Prostate gland (tissue), 2 donors: ENCODE measurements around the gene PHACTR2. TPM values are rescaled to one million over a fixed set of nuclear protein-coding genes. Genes with fewer than 3 reads are reported as not detected.

Experiments used
- DNase-seq: peaks from one replicate; pipeline ENCODE4 v3.0.0-alpha.2; 2019; ENCODE audit warnings: low spot score
- H3K27ac ChIP-seq, 2 donors: fragments of 200-600 bp; sonication (generic); 2 replicates each; pipeline ENCODE4 v1.5.1; 2017 to 2019
- H3K27me3 ChIP-seq: fragments of 200-600 bp; sonication (generic); replicated peaks from 2 replicates; pipeline ENCODE4 v1.5.1; 2019; ENCODE audit not compliant: insufficient read depth
- H3K36me3 ChIP-seq, 2 donors: fragments of 200-600 bp; sonication (generic); 1 replicate in 1 of 2; 2 replicates in 1 of 2; pipeline versions ENCODE4 v1.5.1 to v1.8.1; 2017 to 2019
- H3K4me1 ChIP-seq: fragments of 200-600 bp; sonication (generic); replicated peaks from 2 replicates; pipeline ENCODE4 v1.5.1; 2019
- H3K4me3 ChIP-seq, 2 donors: fragments of 200-600 bp; sonication (generic); 2 replicates each; pipeline ENCODE4 v1.5.1; 2017 to 2019
- H3K9me3 ChIP-seq: fragments of 200-600 bp; sonication (generic); 2 replicates; pipeline ENCODE4 v1.5.1; 2017
- CTCF ChIP-seq, 4 experiments: fragments of 200-600 bp in 2 of 4; fragments of 450-650 bp in 2 of 4; sonication (generic) in 2 of 4; IDR thresholded peaks; 1 replicate in 3 of 4; 2 replicates in 1 of 4; pipeline ENCODE4 v1.5.1; 2016 to 2019; ENCODE audit warnings: antibody characterized with exemption in 4 of 4, mild to moderate bottlenecking in 2 of 4, moderate library complexity in 2 of 4
- POLR2A ChIP-seq: fragments of 450-650 bp; IDR thresholded peaks from one replicate; pipeline ENCODE4 v1.6.1; 2016; ENCODE audit warnings: antibody characterized with exemption, mild to moderate bottlenecking
- POLR2AphosphoS5 ChIP-seq: sonication (generic); formaldehyde crosslinking; IDR thresholded peaks from one replicate; pipeline ENCODE4 v1.6.1; 2017; ENCODE audit warnings: antibody characterized with exemption
- WGBS: methylation state at CpG from one replicate; pipeline ENCODE4 v1.1.5; 2018; 5-methylcytosine and 5-hydroxymethylcytosine counted together
- intact Hi-C: fragments of 100-400 bp; cut with DNase I; formaldehyde crosslinking; loops from one replicate; pipeline ENCODE4 v1.14.2; 2022
- total RNA-seq, 2 donors: library from RNA; depleted of rRNA; stranded (reverse); fragments of >200 nt; gene quantifications; one replicate each; pipeline ENCODE4 v1.1.0, GENCODE V29; 2016

PHACTR2 gene
- total RNA-seq, 2 donors from 2014 or later, result 41.4 to 108 TPM

- H3K27ac ChIP-seq, result peak overlapping the region in 1 of 2 donors; percentile 38
- H3K9me3 ChIP-seq, result no peaks in the 10 kb centered on the region
- no peak overlapping the region for H3K4me3 ChIP-seq
- 36% methylated on average over 8 of the region's 8 CpGs for WGBS
- no peak for DNase-seq
- H3K27me3 ChIP-seq, result no peaks in the 10 kb centered on the region
- no peaks in the 10 kb centered on the region for H3K36me3 ChIP-seq
- TF ChIP-seq POLR2AphosphoS5 (no peak), POLR2A (no peak), CTCF (IDR thresholded peaks at IDR 0.05) (no peak)
- intact Hi-C loops, result loop anchor here (5.0 kb wide), 1 partner anchor 41 kb away; no protein-coding TSS in a partner anchor
- H3K4me1 ChIP-seq, result peaks cover 4% of the 10 kb centered on the region
These were observed 23.1 kb downstream of the PHACTR2 start for GRCh38 chr6:143700684-143701348.

- no peak for TF ChIP-seq POLR2AphosphoS5
- TF ChIP-seq POLR2A, result no peak
- no peak for TF ChIP-seq CTCF (IDR thresholded peaks at IDR 0.05)
- H3K9me3 ChIP-seq, result no peaks in the 10 kb centered on the region
- DNase-seq, result no peak
- peaks cover 4% of the 10 kb centered on the region for H3K4me1 ChIP-seq
- intact Hi-C loops, result loop anchor here (5.0 kb wide), 1 partner anchor 41 kb away; no protein-coding TSS in a partner anchor
- WGBS, result 61% methylated on average over 6 of the region's 6 CpGs
- no peak overlapping the region for H3K4me3 ChIP-seq
- H3K27ac ChIP-seq, result peak overlapping the region in 1 of 2 donors; percentile 38
- no peaks in the 10 kb centered on the region for H3K27me3 ChIP-seq
- no peaks in the 10 kb centered on the region for H3K36me3 ChIP-seq
These were observed 23.8 kb downstream of the PHACTR2 start for GRCh38 chr6:143701349-143702234.

- Histone ChIP-seq H3K4me1 (no peaks in the 10 kb centered on the region), H3K9me3 (no peaks in the 10 kb centered on the region), H3K4me3 (no peak overlapping the region), H3K27ac (no peak overlapping the region), H3K27me3 (no peaks in the 10 kb centered on the region), H3K36me3 (no peaks in the 10 kb centered on the region)
- no peak for DNase-seq
- TF ChIP-seq POLR2A (no peak), CTCF (IDR thresholded peaks at IDR 0.05) (no peak), POLR2AphosphoS5 (no peak)
- WGBS, result 93% methylated on average over 3 of the region's 3 CpGs
- intact Hi-C loops, result no loop called here
These were observed 27.8 kb downstream of the PHACTR2 start for GRCh38 chr6:143705569-143705968.

- intact Hi-C loops, result no loop called here
- Histone ChIP-seq H3K4me3 (no peak overlapping the region), H3K36me3 (no peaks in the 10 kb centered on the region), H3K9me3 (no peaks in the 10 kb centered on the region), H3K27ac (no peak overlapping the region), H3K27me3 (no peaks in the 10 kb centered on the region), H3K4me1 (no peaks in the 10 kb centered on the region)
- 79% methylated on average over 3 of the region's 3 CpGs for WGBS
- no peak for DNase-seq
- TF ChIP-seq POLR2AphosphoS5, result no peak
- TF ChIP-seq CTCF (IDR thresholded peaks at IDR 0.05), result no peak
- TF ChIP-seq POLR2A, result no peak
These were observed 29.9 kb downstream of the PHACTR2 start for GRCh38 chr6:143707697-143708096.
